ENCODE measurements around the gene DCN.

- no peak for TF ChIP-seq POLR2A (IDR thresholded peaks at IDR 0.05; ENCODE audit: low read length)
- no peak for TF ChIP-seq GATA1 (IDR thresholded peaks at IDR 0.05; ENCODE audit: low read depth, low read length)
Measured at GRCh38 chr12:91188778-91189177, 6.2 kb upstream of the DCN start.
